Pulmonary artery endothelial cell (primary cell): ENCODE data around the gene RIT2. TPM values are rescaled to one million over a fixed set of nuclear protein-coding genes. Genes with fewer than 3 reads are reported as not detected.
"Not testable (repeated sequence)": the region's sequence is repeated elsewhere in the genome, so short reads cannot be mapped to it uniquely, and the experiment has no call there.

Experiments used
- DNase-seq: peaks from one replicate; pipeline ENCODE4 v3.0.0-alpha.2; 2011; ENCODE audit warnings: low read depth, low spot score
- total RNA-seq: library from RNA; depleted of rRNA; stranded (reverse); fragments of >200 nt; gene quantifications from 2 replicates; pipeline ENCODE4 v1.2.3, GENCODE V29; 2014

Gene RIT2
- total RNA-seq, 1 donor from 2014 or later = not detected

GRCh38 chr18:42838546-42839145, 276.8 kb downstream of the RIT2 start:
- no peak for DNase-seq

- no peak for DNase-seq
These were observed 284.5 kb downstream of the RIT2 start for GRCh38 chr18:42830936-42831335.

DNA sequence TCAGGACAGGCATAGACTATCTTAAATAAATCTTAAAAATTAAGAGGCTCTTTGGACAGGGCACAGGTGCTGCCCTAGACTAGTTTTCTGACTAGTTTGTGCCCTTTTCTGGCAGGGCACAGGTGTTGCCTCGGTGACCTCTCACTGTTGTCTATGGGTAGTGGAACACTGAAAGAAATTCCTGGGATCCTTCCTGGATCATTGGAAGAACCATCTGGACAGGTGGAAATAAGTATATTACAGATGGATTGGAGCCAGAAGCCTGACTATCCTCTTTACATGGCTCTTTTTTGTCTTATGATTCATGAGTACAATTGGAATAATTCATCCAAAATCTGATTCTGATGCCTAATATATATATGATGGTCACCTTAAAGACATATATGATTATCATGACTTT, 286.6 kb downstream of the RIT2 start:
- DNase-seq = no peak

GRCh38 chr18:42824178-42824577, 291.3 kb downstream of the RIT2 start:
- no peak for DNase-seq

DNA sequence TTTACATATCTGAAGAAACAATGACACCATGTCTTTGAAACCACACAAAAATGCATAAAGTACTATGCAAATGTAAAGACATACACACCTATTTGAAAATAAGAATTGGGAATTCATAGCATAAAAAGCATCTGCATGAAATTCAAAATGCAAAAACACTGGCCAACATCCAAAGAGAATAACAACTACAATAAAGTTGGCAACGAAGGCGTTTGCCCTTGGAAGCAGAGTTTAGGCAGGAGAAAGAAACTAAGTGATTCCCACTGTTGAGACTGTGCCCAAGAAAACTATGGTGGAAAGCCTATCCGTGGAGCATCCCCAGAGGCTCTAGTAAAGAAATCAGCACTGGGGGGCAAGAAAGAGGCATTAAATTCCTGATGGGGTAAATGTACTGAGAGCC, 292.8 kb downstream of the RIT2 start:
- DNase-seq = no peak

GRCh38 chr18:42821492-42821891, 294.0 kb downstream of the RIT2 start:
- DNase-seq = no peak

- no peak for DNase-seq
These were observed 300.9 kb downstream of the RIT2 start for GRCh38 chr18:42814618-42815017.

GRCh38 chr18:42814184-42814583, 301.3 kb downstream of the RIT2 start:
- DNase-seq = no peak

- DNase-seq = no peak
These were observed 301.9 kb downstream of the RIT2 start for GRCh38 chr18:42813570-42813969.

GRCh38 chr18:42807887-42808286, 307.6 kb downstream of the RIT2 start:
- no peak for DNase-seq

DNA sequence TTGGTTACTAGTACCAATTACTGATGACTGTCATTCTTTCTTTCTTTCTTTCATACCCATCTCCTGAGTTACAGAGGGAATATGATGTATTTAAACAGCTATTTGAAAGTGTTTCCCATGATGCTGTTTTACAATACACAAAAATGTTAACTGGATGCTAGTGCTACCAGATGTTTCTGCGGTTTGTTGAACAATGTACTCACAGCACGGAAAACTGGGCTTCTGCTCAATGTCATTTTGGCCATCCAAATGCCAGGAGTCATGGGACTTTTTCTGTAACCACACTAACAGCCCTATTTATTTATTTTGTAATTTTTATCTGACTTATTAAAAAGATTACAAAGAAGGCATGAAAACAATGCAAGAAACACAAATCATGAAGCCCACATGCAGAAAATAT, 313.8 kb downstream of the RIT2 start:
- DNase-seq = no peak

DNA sequence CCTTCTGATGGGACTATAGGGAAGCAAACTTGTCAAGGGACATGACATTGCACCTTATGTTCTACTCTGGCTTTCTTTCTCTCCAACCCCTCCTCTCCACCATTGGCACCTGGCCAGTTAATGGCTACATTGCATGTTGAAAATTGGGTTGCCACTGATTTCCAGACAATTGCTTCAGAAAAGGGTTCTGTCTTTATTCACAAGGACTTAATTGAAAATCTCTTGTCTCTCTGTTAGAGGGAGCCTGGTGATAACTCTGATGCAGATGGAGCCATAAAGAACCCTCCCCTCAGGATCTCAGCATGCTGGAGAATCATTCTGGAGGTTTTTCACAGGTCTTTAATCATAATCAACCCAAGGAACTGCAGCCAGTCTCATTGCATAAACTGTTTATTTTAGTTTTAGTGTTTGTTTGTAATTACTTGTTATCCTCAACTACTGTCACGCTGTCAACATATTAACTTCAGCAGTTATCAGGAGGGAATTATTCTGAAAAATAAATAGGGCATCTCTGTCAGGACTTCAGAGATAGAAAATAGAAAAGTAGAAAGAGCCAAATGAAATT, 316.8 kb downstream of the RIT2 start:
- no peak for DNase-seq

- not testable (repeated sequence) for DNase-seq
These were observed 320.2 kb downstream of the RIT2 start for GRCh38 chr18:42795213-42795789.

DNA sequence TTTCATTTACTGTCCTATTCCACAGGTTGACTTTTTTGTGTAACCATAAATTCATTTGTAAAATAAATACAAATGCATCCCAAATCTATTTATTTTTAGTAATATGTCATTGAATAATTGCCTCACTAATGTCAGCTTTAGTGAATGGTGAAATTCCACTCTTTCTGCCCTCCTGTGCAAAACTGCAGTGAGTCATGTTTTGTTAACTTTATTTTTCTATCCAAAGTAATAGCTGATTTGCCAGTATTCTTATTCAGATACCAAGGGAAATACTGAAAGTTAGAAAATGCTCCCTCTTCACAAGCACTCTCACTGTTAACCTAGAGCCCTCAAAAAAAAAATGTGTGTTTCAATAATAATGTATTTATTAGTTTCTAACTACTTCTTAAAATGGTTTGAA, 322.8 kb downstream of the RIT2 start:
- DNase-seq = no peak

- DNase-seq = no peak
These were observed 330.9 kb downstream of the RIT2 start for GRCh38 chr18:42784632-42785031.

DNA sequence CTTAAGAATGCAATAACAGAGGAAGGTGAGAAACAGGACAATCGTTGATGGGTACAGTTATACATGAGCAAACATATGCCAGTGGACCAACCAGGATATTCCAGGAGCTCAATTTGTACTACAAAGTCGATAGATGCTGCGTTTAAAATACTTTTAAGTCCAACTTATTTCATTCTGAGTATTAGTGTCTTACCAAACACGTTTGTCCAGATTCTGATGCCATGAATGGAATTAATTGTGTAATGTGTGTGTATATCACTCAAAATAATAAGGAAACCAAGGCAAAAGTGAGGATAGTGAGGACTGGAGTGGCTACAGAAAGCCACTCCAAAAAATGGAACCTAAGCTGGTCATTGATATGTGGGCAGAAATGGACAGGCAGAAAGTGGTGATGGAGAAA, 332.6 kb downstream of the RIT2 start:
- DNase-seq = no peak

- DNase-seq = no peak
These were observed 334.1 kb downstream of the RIT2 start for GRCh38 chr18:42781298-42781815.

GRCh38 chr18:42780171-42780570, 335.3 kb downstream of the RIT2 start:
- no peak for DNase-seq

- no peak for DNase-seq
These were observed 336.9 kb downstream of the RIT2 start for GRCh38 chr18:42778445-42779042.

DNA sequence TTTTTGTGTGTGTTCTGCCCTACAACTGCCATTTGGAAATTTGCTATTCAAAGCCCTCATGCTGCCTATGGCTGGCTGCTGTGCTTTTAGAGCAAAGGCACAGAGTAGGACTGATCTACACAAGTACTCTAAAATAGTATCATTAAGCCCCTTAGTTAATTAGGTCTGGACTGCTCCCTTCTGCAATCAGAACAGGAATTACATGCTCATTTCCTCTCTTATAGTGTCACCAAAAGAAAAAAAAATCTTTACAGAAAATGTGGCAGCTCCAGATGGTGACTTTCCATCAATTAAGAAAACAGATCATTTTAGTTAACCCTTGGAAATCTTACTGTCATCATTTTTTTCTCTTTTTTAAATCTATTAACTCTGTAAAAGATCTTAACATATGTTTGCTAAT, 337.5 kb downstream of the RIT2 start:
- DNase-seq = no peak

DNA sequence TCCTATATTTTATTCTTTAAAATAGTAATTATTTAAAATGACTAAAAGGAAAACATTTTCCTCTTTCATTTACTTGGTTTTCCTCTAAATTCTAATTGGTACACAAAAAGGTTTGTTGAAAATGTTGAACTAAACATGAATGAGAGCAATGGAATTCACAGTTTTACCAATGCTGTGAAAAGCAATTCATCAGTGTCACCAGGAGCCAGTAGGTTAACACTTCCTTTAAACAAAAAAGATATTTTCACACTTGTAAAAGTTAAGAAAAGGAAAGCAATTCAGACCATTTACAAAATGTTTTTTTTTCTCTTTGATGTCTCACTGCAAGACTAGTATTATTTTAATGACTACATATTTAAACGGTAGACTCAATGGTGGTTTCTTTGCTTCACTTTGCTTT, 341.6 kb downstream of the RIT2 start:
- no peak for DNase-seq

DNA sequence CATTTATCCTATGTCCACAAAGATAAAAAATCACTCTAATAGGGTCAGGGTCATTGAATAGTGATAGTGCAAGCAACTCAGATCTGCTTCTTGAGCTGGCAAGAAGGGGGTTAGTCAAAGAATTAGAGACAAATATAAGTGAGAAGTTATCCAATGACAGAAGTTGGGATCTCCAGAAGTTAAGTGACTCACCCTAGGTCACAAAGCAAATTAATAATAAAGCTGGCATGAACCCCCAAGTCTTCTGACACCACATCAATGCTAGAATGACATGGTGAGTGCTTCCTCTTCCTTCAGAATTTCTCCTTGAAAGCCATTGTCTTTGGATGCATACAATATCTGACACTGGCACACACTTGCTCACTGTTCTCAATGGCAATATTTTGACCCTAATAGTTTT, 343.5 kb downstream of the RIT2 start:
- DNase-seq = no peak

GRCh38 chr18:42765302-42765701, 350.2 kb downstream of the RIT2 start:
- no peak for DNase-seq
